ENCODE measurements around the gene FPR3. TPM values are rescaled to one million over a fixed set of nuclear protein-coding genes. Genes with fewer than 3 reads are reported as not detected.
A peak's percentile ranks its signal among the peaks of the same experiment; 100 is the strongest.

The FPR3 gene, protein sequence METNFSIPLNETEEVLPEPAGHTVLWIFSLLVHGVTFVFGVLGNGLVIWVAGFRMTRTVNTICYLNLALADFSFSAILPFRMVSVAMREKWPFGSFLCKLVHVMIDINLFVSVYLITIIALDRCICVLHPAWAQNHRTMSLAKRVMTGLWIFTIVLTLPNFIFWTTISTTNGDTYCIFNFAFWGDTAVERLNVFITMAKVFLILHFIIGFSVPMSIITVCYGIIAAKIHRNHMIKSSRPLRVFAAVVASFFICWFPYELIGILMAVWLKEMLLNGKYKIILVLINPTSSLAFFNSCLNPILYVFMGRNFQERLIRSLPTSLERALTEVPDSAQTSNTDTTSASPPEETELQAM
- polyA plus RNA-seq (2013, experiment 1 of 2) = not detected
- not detected for polyA plus RNA-seq (2013, experiment 2 of 2)

- no peak within 1 kb of the TSS for H2BK12ac ChIP-seq (ENCODE audit: low read length in 2 of 2)
- H3K27ac ChIP-seq (ENCODE audit: low read length, poor library complexity, severe bottlenecking) = no peak within 1 kb of the TSS
- no peak within 1 kb of the TSS for H3K4ac ChIP-seq (ENCODE audit: low read depth in 1 of 2, low read length in 2 of 2)
- no peak within 1 kb of the TSS for H4K8ac ChIP-seq (ENCODE audit: low read length)
- H3K9ac ChIP-seq (ENCODE audit: low read length) = no peak within 1 kb of the TSS
- no peak for DNase-seq
- no peaks in the 10 kb centered on the region for H3K36me3 ChIP-seq (ENCODE audit: control insufficient read depth in 1 of 2, insufficient read depth in 2 of 2, low read depth in 1 of 2, low read length in 2 of 2)
- H3K4me1 ChIP-seq (ENCODE audit: control insufficient read depth, insufficient read depth, low read depth, low read length) = no peaks in the 10 kb centered on the region
- H2BK15ac ChIP-seq (ENCODE audit: low read depth, poor library complexity, severe bottlenecking) = no peak within 1 kb of the TSS
- no peak within 1 kb of the TSS for H3K4me3 ChIP-seq (ENCODE audit: insufficient read depth in 1 of 2, low read depth in 1 of 2, low read length in 2 of 2)
- H4K91ac ChIP-seq (ENCODE audit: low read length) = no peak within 1 kb of the TSS
- H3K9me3 ChIP-seq (ENCODE audit: control insufficient read depth, low read length) = peaks cover 3% of the 10 kb centered on the region
- peaks cover 0 to 3% of the 10 kb centered on the region in 2 experiments for H3K27me3 ChIP-seq (ENCODE audit: control insufficient read depth in 1 of 2, insufficient read depth in 1 of 2, low read length in 2 of 2)
- H2BK5ac ChIP-seq (ENCODE audit: low read depth, low read length, poor library complexity, severe bottlenecking) = no peak within 1 kb of the TSS
- H2AFZ ChIP-seq (ENCODE audit: low read depth, low read length) = no peak within 1 kb of the TSS
- H3K18ac ChIP-seq (ENCODE audit: low read depth in 1 of 2, low read length in 2 of 2) = no peak within 1 kb of the TSS
- H2AK5ac ChIP-seq (ENCODE audit: low read length, severe bottlenecking) = no peak within 1 kb of the TSS
- WGBS = no CpG with 5 or more reads among the region's 2 CpGs
- no peak within 1 kb of the TSS for H3K4me2 ChIP-seq (ENCODE audit: low read length, poor library complexity, severe bottlenecking)
- H3K23ac ChIP-seq (ENCODE audit: low read length in 2 of 2) = no peak within 1 kb of the TSS
- no peak within 1 kb of the TSS for H2BK120ac ChIP-seq (ENCODE audit: low read depth, low read length)
- H3K79me1 ChIP-seq (replicated peaks; ENCODE audit: low read length, poor library complexity, severe bottlenecking) = no peaks in the 10 kb centered on the region
- H3K14ac ChIP-seq (ENCODE audit: low read length in 2 of 2) = no peak within 1 kb of the TSS
Observed at GRCh38 chr19:51794885-51795490, at the start of gene FPR3. FPR3 (plus strand) TSS chr19:51795157; CDS start chr19:51823749, 28,592 bp downstream.

DNA sequence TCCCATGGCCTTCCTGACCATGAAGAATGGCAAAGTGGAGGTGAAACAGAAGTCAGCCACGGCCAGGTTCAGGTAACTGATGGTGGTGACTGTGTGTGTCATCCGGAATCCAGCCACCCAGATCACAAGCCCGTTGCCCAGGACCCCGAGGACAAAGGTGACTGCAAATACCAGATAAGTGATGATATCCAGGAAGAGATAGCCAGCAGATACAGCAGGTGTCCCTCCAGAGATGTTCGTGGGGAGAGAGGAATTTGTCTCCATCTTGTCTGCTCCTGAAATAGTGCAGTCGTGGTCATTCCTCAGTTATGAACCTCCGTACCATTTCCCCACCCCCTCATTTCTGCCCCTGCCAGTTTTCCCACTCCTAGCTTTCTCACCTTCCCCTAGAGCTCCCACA lies 48.2 kb upstream of the FPR3 start:
- H2AK5ac ChIP-seq (ENCODE audit: low read length, severe bottlenecking) = no peak overlapping the region
- 75% methylated on average over 7 of the region's 7 CpGs for WGBS
- H3K14ac ChIP-seq (ENCODE audit: low read length in 2 of 2) = no peak overlapping the region

DNA sequence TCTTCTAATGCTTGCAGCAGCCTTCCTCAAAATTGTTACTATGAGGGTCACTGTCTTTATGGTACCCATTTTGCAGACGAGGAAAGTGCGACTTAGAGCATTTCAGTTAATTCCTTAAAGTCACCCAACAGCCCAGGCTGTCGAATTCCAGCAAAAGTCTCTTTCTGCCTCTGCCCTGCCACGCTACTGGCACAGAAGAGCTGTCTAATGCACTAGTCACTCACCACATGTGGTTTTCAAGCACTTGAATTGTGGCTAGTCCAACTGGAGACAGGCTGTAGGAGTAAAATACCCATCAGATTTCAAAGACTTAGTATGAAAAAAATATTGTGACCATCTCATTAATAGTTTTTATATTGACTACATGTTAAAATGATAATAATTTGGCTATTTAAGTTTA lies 45.0 kb upstream of the FPR3 start:
- H4K91ac ChIP-seq (ENCODE audit: low read length) = no peak overlapping the region
- WGBS = 65% methylated on average over 3 of the region's 4 CpGs
- H3K14ac ChIP-seq (ENCODE audit: low read length in 2 of 2) = no peak overlapping the region
- no peaks in the 10 kb centered on the region for H3K27me3 ChIP-seq (ENCODE audit: control insufficient read depth in 1 of 2, insufficient read depth in 1 of 2, low read length in 2 of 2)
- H3K23ac ChIP-seq (ENCODE audit: low read length in 2 of 2) = no peak overlapping the region
- no peak overlapping the region for H2BK5ac ChIP-seq (ENCODE audit: low read depth, low read length, poor library complexity, severe bottlenecking)
- H2AK5ac ChIP-seq (ENCODE audit: low read length, severe bottlenecking) = no peak overlapping the region
- H3K79me1 ChIP-seq (replicated peaks; ENCODE audit: low read length, poor library complexity, severe bottlenecking) = no peaks in the 10 kb centered on the region
- no peaks in the 10 kb centered on the region for H3K9me3 ChIP-seq (ENCODE audit: control insufficient read depth, low read length)
- no peak overlapping the region for H3K18ac ChIP-seq (ENCODE audit: low read depth in 1 of 2, low read length in 2 of 2)
- no peak overlapping the region for H2AFZ ChIP-seq (ENCODE audit: low read depth, low read length)
- H2BK120ac ChIP-seq (ENCODE audit: low read depth, low read length) = no peak overlapping the region
- no peak overlapping the region for H2BK12ac ChIP-seq (ENCODE audit: low read length in 2 of 2)
- H3K4me2 ChIP-seq (ENCODE audit: low read length, poor library complexity, severe bottlenecking) = no peak overlapping the region
- H3K4me1 ChIP-seq (ENCODE audit: control insufficient read depth, insufficient read depth, low read depth, low read length) = no peaks in the 10 kb centered on the region
- no peaks in the 10 kb centered on the region for H3K36me3 ChIP-seq (ENCODE audit: control insufficient read depth in 1 of 2, insufficient read depth in 2 of 2, low read depth in 1 of 2, low read length in 2 of 2)
- H3K4me3 ChIP-seq (ENCODE audit: insufficient read depth in 1 of 2, low read depth in 1 of 2, low read length in 2 of 2) = no peak overlapping the region
- H3K27ac ChIP-seq (ENCODE audit: low read length, poor library complexity, severe bottlenecking) = no peak overlapping the region
- H3K9ac ChIP-seq (ENCODE audit: low read length) = peak overlapping the region; percentile 41
- H3K4ac ChIP-seq (ENCODE audit: low read depth in 1 of 2, low read length in 2 of 2) = no peak overlapping the region
- H4K8ac ChIP-seq (ENCODE audit: low read length) = no peak overlapping the region
- DNase-seq = no peak
- H2BK15ac ChIP-seq (ENCODE audit: low read depth, poor library complexity, severe bottlenecking) = no peak overlapping the region

More for the DNA sequence above, 48.2 kb upstream of the FPR3 start:
- H2AFZ ChIP-seq (ENCODE audit: low read depth, low read length) = no peak overlapping the region
- DNase-seq = no peak
- no peak overlapping the region for H3K4ac ChIP-seq (ENCODE audit: low read depth in 1 of 2, low read length in 2 of 2)
- H3K36me3 ChIP-seq (ENCODE audit: control insufficient read depth in 1 of 2, insufficient read depth in 2 of 2, low read depth in 1 of 2, low read length in 2 of 2) = no peaks in the 10 kb centered on the region
- H4K8ac ChIP-seq (ENCODE audit: low read length) = no peak overlapping the region
- no peaks in the 10 kb centered on the region for H3K27me3 ChIP-seq (ENCODE audit: control insufficient read depth in 1 of 2, insufficient read depth in 1 of 2, low read length in 2 of 2)
- no peak overlapping the region for H3K18ac ChIP-seq (ENCODE audit: low read depth in 1 of 2, low read length in 2 of 2)
- H3K4me3 ChIP-seq (ENCODE audit: insufficient read depth in 1 of 2, low read depth in 1 of 2, low read length in 2 of 2) = no peak overlapping the region
- H3K23ac ChIP-seq (ENCODE audit: low read length in 2 of 2) = no peak overlapping the region
- H3K4me2 ChIP-seq (ENCODE audit: low read length, poor library complexity, severe bottlenecking) = no peak overlapping the region
- no peak overlapping the region for H2BK120ac ChIP-seq (ENCODE audit: low read depth, low read length)
- no peak overlapping the region for H2BK5ac ChIP-seq (ENCODE audit: low read depth, low read length, poor library complexity, severe bottlenecking)
- H3K9me3 ChIP-seq (ENCODE audit: control insufficient read depth, low read length) = no peaks in the 10 kb centered on the region
- no peaks in the 10 kb centered on the region for H3K79me1 ChIP-seq (replicated peaks; ENCODE audit: low read length, poor library complexity, severe bottlenecking)
- no peak overlapping the region for H3K9ac ChIP-seq (ENCODE audit: low read length)
- no peak overlapping the region for H4K91ac ChIP-seq (ENCODE audit: low read length)
- H2BK12ac ChIP-seq (ENCODE audit: low read length in 2 of 2) = no peak overlapping the region
- no peak overlapping the region for H3K27ac ChIP-seq (ENCODE audit: low read length, poor library complexity, severe bottlenecking)
- H2BK15ac ChIP-seq (ENCODE audit: low read depth, poor library complexity, severe bottlenecking) = no peak overlapping the region
- H3K4me1 ChIP-seq (ENCODE audit: control insufficient read depth, insufficient read depth, low read depth, low read length) = no peaks in the 10 kb centered on the region

- Histone ChIP-seq H2BK5ac (ENCODE audit: low read depth, low read length, poor library complexity, severe bottlenecking) (no peak overlapping the region), H4K91ac (ENCODE audit: low read length) (no peak overlapping the region), H3K23ac (ENCODE audit: low read length in 2 of 2) (no peak overlapping the region), H2BK120ac (ENCODE audit: low read depth, low read length) (no peak overlapping the region), H2BK12ac (ENCODE audit: low read length in 2 of 2) (no peak overlapping the region), H4K8ac (ENCODE audit: low read length) (no peak overlapping the region), H3K79me1 (replicated peaks; ENCODE audit: low read length, poor library complexity, severe bottlenecking) (no peaks in the 10 kb centered on the region), H3K4me2 (ENCODE audit: low read length, poor library complexity, severe bottlenecking) (no peak overlapping the region), H3K4me1 (ENCODE audit: control insufficient read depth, insufficient read depth, low read depth, low read length) (no peaks in the 10 kb centered on the region), H3K14ac (ENCODE audit: low read length in 2 of 2) (no peak overlapping the region), H3K9me3 (ENCODE audit: control insufficient read depth, low read length) (no peaks in the 10 kb centered on the region), H3K4me3 (ENCODE audit: insufficient read depth in 1 of 2, low read depth in 1 of 2, low read length in 2 of 2) (no peak overlapping the region), H3K27me3 (ENCODE audit: control insufficient read depth in 1 of 2, insufficient read depth in 1 of 2, low read length in 2 of 2) (no peaks in the 10 kb centered on the region), H2BK15ac (ENCODE audit: low read depth, poor library complexity, severe bottlenecking) (no peak overlapping the region), H3K36me3 (ENCODE audit: control insufficient read depth in 1 of 2, insufficient read depth in 2 of 2, low read depth in 1 of 2, low read length in 2 of 2) (no peaks in the 10 kb centered on the region), H2AK5ac (ENCODE audit: low read length, severe bottlenecking) (no peak overlapping the region), H3K4ac (ENCODE audit: low read depth in 1 of 2, low read length in 2 of 2) (no peak overlapping the region), H3K18ac (ENCODE audit: low read depth in 1 of 2, low read length in 2 of 2) (no peak overlapping the region), H3K9ac (ENCODE audit: low read length) (peak overlapping the region; percentile 41), H2AFZ (ENCODE audit: low read depth, low read length) (no peak overlapping the region), H3K27ac (ENCODE audit: low read length, poor library complexity, severe bottlenecking) (no peak overlapping the region)
- 73% methylated on average over 7 of the region's 7 CpGs for WGBS
- DNase-seq = no peak
Observed at GRCh38 chr19:51750400-51751094, 44.4 kb upstream of the FPR3 start.
